CD4-positive, alpha-beta T cell treated with Interferon gamma for 1 hour (primary cell): ENCODE results near the gene SERGEF.
"Not testable (repeated sequence)": the region's sequence is repeated elsewhere in the genome, so short reads cannot be mapped to it uniquely, and the experiment has no call there.

Experiments used
- DNase-seq: peaks from one replicate; pipeline ENCODE4 v3.0.0-alpha.2; 2020

The SERGEF gene

GRCh38 chr11:18000128-18000527, 12.7 kb downstream of the SERGEF start:
- DNase-seq = not testable (repeated sequence)

GRCh38 chr11:17992916-17993315, 19.9 kb downstream of the SERGEF start:
- DNase-seq = no peak

- DNase-seq = peak; percentile 24
Observed at GRCh38 chr11:17991783-17992433, 20.9 kb downstream of the SERGEF start.

- DNase-seq = no peak
Observed at GRCh38 chr11:17989306-17989705, 23.5 kb downstream of the SERGEF start.

- no peak for DNase-seq
Observed at GRCh38 chr11:17988465-17988864, 24.4 kb downstream of the SERGEF start.

- no peak for DNase-seq
Observed at GRCh38 chr11:17987826-17988225, 25.0 kb downstream of the SERGEF start.

- no peak for DNase-seq
Observed at GRCh38 chr11:17986711-17987220, 26.1 kb downstream of the SERGEF start.

- no peak for DNase-seq
Observed at GRCh38 chr11:17986007-17986710, 26.7 kb downstream of the SERGEF start.

- DNase-seq = no peak
Observed at GRCh38 chr11:17985517-17985916, 27.3 kb downstream of the SERGEF start.

- no peak for DNase-seq
Observed at GRCh38 chr11:17983569-17983968, 29.3 kb downstream of the SERGEF start.

- DNase-seq = peak; percentile 7
Observed at GRCh38 chr11:17979770-17980371, 33.0 kb downstream of the SERGEF start.

GRCh38 chr11:17978553-17979287, 34.1 kb downstream of the SERGEF start:
- no peak for DNase-seq

GRCh38 chr11:17976651-17977050, 36.2 kb downstream of the SERGEF start:
- DNase-seq = no peak

- DNase-seq = no peak
Observed at GRCh38 chr11:17974246-17974645, 38.6 kb downstream of the SERGEF start.

- no peak for DNase-seq
Observed at GRCh38 chr11:17972987-17973386, 39.9 kb downstream of the SERGEF start.

GRCh38 chr11:17968206-17968605, 44.6 kb downstream of the SERGEF start:
- no peak for DNase-seq

- no peak for DNase-seq
Observed at GRCh38 chr11:17967661-17968060, 45.2 kb downstream of the SERGEF start.

- DNase-seq = no peak
Observed at GRCh38 chr11:17960091-17960490, 52.8 kb downstream of the SERGEF start.

- no peak for DNase-seq
Observed at GRCh38 chr11:17958446-17958845, 54.4 kb downstream of the SERGEF start.

GRCh38 chr11:17954395-17955252, 58.2 kb downstream of the SERGEF start:
- DNase-seq = no peak

GRCh38 chr11:17952487-17952886, 60.4 kb downstream of the SERGEF start:
- no peak for DNase-seq

GRCh38 chr11:17951685-17952388, 61.0 kb downstream of the SERGEF start:
- no peak for DNase-seq
